Skeletal muscle satellite cell (primary cell): Measurements from ENCODE around the gene PMFBP1.
A peak's percentile ranks its signal among the peaks of the same experiment; 100 is the strongest.

Experiments used
- H3K27me3 ChIP-seq: 2 replicates; pipeline ENCODE4 v1.7.0; 2013; ENCODE audit warnings: low read length; ENCODE audit not compliant: control insufficient read depth, insufficient read depth
- H3K36me3 ChIP-seq: 2 replicates; pipeline ENCODE4 v1.7.0; 2013; ENCODE audit warnings: mild to moderate bottlenecking, control low read depth, low read length; ENCODE audit not compliant: insufficient read depth
- H3K4me1 ChIP-seq: 2 replicates; pipeline ENCODE4 v1.7.0; 2013; ENCODE audit warnings: low read length; ENCODE audit not compliant: control insufficient read depth, insufficient read depth
- H3K4me2 ChIP-seq: 2 replicates; pipeline ENCODE4 v1.7.0; 2013; ENCODE audit warnings: mild to moderate bottlenecking, low read length
- H3K4me3 ChIP-seq: 2 replicates; pipeline ENCODE4 v1.7.0; 2013; ENCODE audit warnings: low read length
- H3K9ac ChIP-seq: 2 replicates; pipeline ENCODE4 v1.7.0; 2013; ENCODE audit warnings: mild to moderate bottlenecking, low read depth, low read length, moderate library complexity
- H3K9me3 ChIP-seq: replicated peaks from 2 replicates; pipeline ENCODE4 v1.7.0; 2013; ENCODE audit warnings: mild to moderate bottlenecking, control low read depth, low read length

Gene PMFBP1

GRCh38 chr16:72202014-72202413 lies 30.1 kb upstream of the PMFBP1 start:
- Histone ChIP-seq H3K27me3 (no peaks in the 10 kb centered on the region), H3K4me2 (no peak overlapping the region), H3K36me3 (no peaks in the 10 kb centered on the region), H3K9ac (no peak overlapping the region), H3K4me1 (peaks cover 24% of the 10 kb centered on the region), H3K9me3 (no peaks in the 10 kb centered on the region), H3K4me3 (no peak overlapping the region)

GRCh38 chr16:72201387-72201786 lies 29.4 kb upstream of the PMFBP1 start:
- Histone ChIP-seq H3K27me3 (no peaks in the 10 kb centered on the region), H3K9me3 (no peaks in the 10 kb centered on the region), H3K4me1 (peaks cover 24% of the 10 kb centered on the region), H3K36me3 (no peaks in the 10 kb centered on the region), H3K4me3 (no peak overlapping the region), H3K4me2 (no peak overlapping the region), H3K9ac (no peak overlapping the region)

- Histone ChIP-seq H3K9ac (no peak overlapping the region), H3K36me3 (no peaks in the 10 kb centered on the region), H3K4me3 (no peak overlapping the region), H3K4me1 (peaks cover 24% of the 10 kb centered on the region), H3K27me3 (no peaks in the 10 kb centered on the region), H3K9me3 (no peaks in the 10 kb centered on the region), H3K4me2 (no peak overlapping the region)
Observed at GRCh38 chr16:72199761-72200337, 27.9 kb upstream of the PMFBP1 start.

GRCh38 chr16:72198771-72199201 lies 26.8 kb upstream of the PMFBP1 start:
- Histone ChIP-seq H3K4me1 (peaks cover 22% of the 10 kb centered on the region), H3K4me3 (no peak overlapping the region), H3K9ac (no peak overlapping the region), H3K27me3 (no peaks in the 10 kb centered on the region), H3K36me3 (no peaks in the 10 kb centered on the region), H3K9me3 (no peaks in the 10 kb centered on the region), H3K4me2 (no peak overlapping the region)

- Histone ChIP-seq H3K4me1 (peaks cover 16% of the 10 kb centered on the region), H3K9ac (no peak overlapping the region), H3K27me3 (no peaks in the 10 kb centered on the region), H3K9me3 (no peaks in the 10 kb centered on the region), H3K4me2 (peak overlapping the region; percentile 38), H3K4me3 (no peak overlapping the region), H3K36me3 (no peaks in the 10 kb centered on the region)
Observed at GRCh38 chr16:72198021-72198711, 26.2 kb upstream of the PMFBP1 start.

- Histone ChIP-seq H3K4me3 (no peak overlapping the region), H3K9ac (no peak overlapping the region), H3K4me2 (peak overlapping the region; percentile 38), H3K36me3 (no peaks in the 10 kb centered on the region), H3K27me3 (no peaks in the 10 kb centered on the region), H3K4me1 (peaks cover 10% of the 10 kb centered on the region), H3K9me3 (no peaks in the 10 kb centered on the region)
Observed at GRCh38 chr16:72197545-72197944, 25.6 kb upstream of the PMFBP1 start.

GRCh38 chr16:72195609-72196008 lies 23.7 kb upstream of the PMFBP1 start:
- Histone ChIP-seq H3K36me3 (no peaks in the 10 kb centered on the region), H3K4me3 (no peak overlapping the region), H3K9me3 (no peaks in the 10 kb centered on the region), H3K4me1 (peaks cover 8% of the 10 kb centered on the region), H3K9ac (no peak overlapping the region), H3K4me2 (no peak overlapping the region), H3K27me3 (no peaks in the 10 kb centered on the region)

GRCh38 chr16:72191551-72191950 lies 19.6 kb upstream of the PMFBP1 start:
- peaks cover 5% of the 10 kb centered on the region for H3K9me3 ChIP-seq
- H3K36me3 ChIP-seq: no peaks in the 10 kb centered on the region
- no peak overlapping the region for H3K4me3 ChIP-seq
- no peaks in the 10 kb centered on the region for H3K27me3 ChIP-seq
- H3K4me1 ChIP-seq: peaks cover 4% of the 10 kb centered on the region
- no peak overlapping the region for H3K9ac ChIP-seq
- H3K4me2 ChIP-seq: no peak overlapping the region

GRCh38 chr16:72189865-72190371 lies 18.0 kb upstream of the PMFBP1 start:
- no peaks in the 10 kb centered on the region for H3K36me3 ChIP-seq
- no peak overlapping the region for H3K4me3 ChIP-seq
- H3K9ac ChIP-seq: no peak overlapping the region
- no peak overlapping the region for H3K4me2 ChIP-seq
- peaks cover 4% of the 10 kb centered on the region for H3K4me1 ChIP-seq
- H3K27me3 ChIP-seq: no peaks in the 10 kb centered on the region
- H3K9me3 ChIP-seq: peaks cover 5% of the 10 kb centered on the region

- no peak overlapping the region for H3K9ac ChIP-seq
- H3K36me3 ChIP-seq: no peaks in the 10 kb centered on the region
- H3K4me2 ChIP-seq: no peak overlapping the region
- peaks cover 3% of the 10 kb centered on the region for H3K27me3 ChIP-seq
- H3K4me3 ChIP-seq: no peak overlapping the region
- H3K4me1 ChIP-seq: peaks cover 4% of the 10 kb centered on the region
- H3K9me3 ChIP-seq: peaks cover 5% of the 10 kb centered on the region
Observed at GRCh38 chr16:72188541-72188940, 16.6 kb upstream of the PMFBP1 start.

GRCh38 chr16:72187551-72187950 lies 15.6 kb upstream of the PMFBP1 start:
- H3K4me2 ChIP-seq: no peak overlapping the region
- H3K36me3 ChIP-seq: no peaks in the 10 kb centered on the region
- no peak overlapping the region for H3K9ac ChIP-seq
- H3K4me1 ChIP-seq: peaks cover 4% of the 10 kb centered on the region
- peaks cover 5% of the 10 kb centered on the region for H3K9me3 ChIP-seq
- no peak overlapping the region for H3K4me3 ChIP-seq
- H3K27me3 ChIP-seq: peaks cover 3% of the 10 kb centered on the region

- Histone ChIP-seq H3K4me3 (no peak overlapping the region), H3K9ac (no peak overlapping the region), H3K4me2 (no peak overlapping the region), H3K36me3 (no peaks in the 10 kb centered on the region), H3K9me3 (no peaks in the 10 kb centered on the region), H3K4me1 (no peaks in the 10 kb centered on the region), H3K27me3 (peaks cover 8% of the 10 kb centered on the region)
Observed at GRCh38 chr16:72182976-72183375, 11.0 kb upstream of the PMFBP1 start.
